NCI-H1694 (cell line): Measurements from ENCODE around the gene CADM2.
"Not testable (repeated sequence)": the region's sequence is repeated elsewhere in the genome, so short reads cannot be mapped to it uniquely, and the experiment has no call there.

Experiments
- DNase-seq: peaks from one replicate; lab custom pipeline; 2025; lab: John Stamatoyannopoulos, UW

The CADM2 gene

GRCh38 chr3:85481411-85482212 lies 522.8 kb downstream of the CADM2 start:
- DNase-seq, result no peak

- no peak for DNase-seq
Measured at GRCh38 chr3:85482213-85482490, 523.4 kb downstream of the CADM2 start.

- DNase-seq, result no peak
Measured at GRCh38 chr3:85483986-85484385, 525.2 kb downstream of the CADM2 start.

GRCh38 chr3:85487375-85487774 lies 528.6 kb downstream of the CADM2 start:
- no peak for DNase-seq

GRCh38 chr3:85495602-85496001 lies 536.8 kb downstream of the CADM2 start:
- no peak for DNase-seq

GRCh38 chr3:85498177-85498576 lies 539.4 kb downstream of the CADM2 start:
- no peak for DNase-seq

- no peak for DNase-seq
Measured at GRCh38 chr3:85502148-85502875, 543.5 kb downstream of the CADM2 start.

GRCh38 chr3:85504129-85504784 lies 545.5 kb downstream of the CADM2 start:
- not testable (repeated sequence) for DNase-seq

- not testable (repeated sequence) for DNase-seq
Measured at GRCh38 chr3:85504785-85505511, 546.2 kb downstream of the CADM2 start.

GRCh38 chr3:85507052-85507451 lies 548.3 kb downstream of the CADM2 start:
- not testable (repeated sequence) for DNase-seq

GRCh38 chr3:85508659-85509058 lies 549.9 kb downstream of the CADM2 start:
- no peak for DNase-seq

- no peak for DNase-seq
Measured at GRCh38 chr3:85516146-85516545, 557.4 kb downstream of the CADM2 start.

- no peak for DNase-seq
Measured at GRCh38 chr3:85524104-85524503, 565.3 kb downstream of the CADM2 start.

GRCh38 chr3:85525264-85525663 lies 566.5 kb downstream of the CADM2 start:
- DNase-seq, result no peak

GRCh38 chr3:85533586-85533985 lies 574.8 kb downstream of the CADM2 start:
- DNase-seq, result no peak

- DNase-seq, result no peak
Measured at GRCh38 chr3:85535517-85535916, 576.7 kb downstream of the CADM2 start.

- no peak for DNase-seq
Measured at GRCh38 chr3:85539232-85539631, 580.4 kb downstream of the CADM2 start.

GRCh38 chr3:85554153-85554552 lies 595.4 kb downstream of the CADM2 start:
- DNase-seq, result no peak

GRCh38 chr3:85560088-85560785 lies 601.4 kb downstream of the CADM2 start:
- DNase-seq, result no peak

- DNase-seq, result no peak
Measured at GRCh38 chr3:85567071-85567676, 608.4 kb downstream of the CADM2 start.

GRCh38 chr3:85570819-85571218 lies 612.0 kb downstream of the CADM2 start:
- no peak for DNase-seq
